SK-N-SH treated with all-trans-retinoic acid at 6 μM for 48 hours (cell line): ENCODE data around the gene FNDC1.

Experiments
- ATAC-seq: fragments of 200-7000 bp; cut with Tn5 transposase; 3 replicates; pipeline ENCODE4 v1.9.1; 2020; ENCODE audit warnings: mild to moderate bottlenecking, moderate library complexity
- ARNTL ChIP-seq: fragments of 450-650 bp; formaldehyde crosslinking; IDR thresholded peaks from 2 replicates; pipeline ENCODE4 v1.5.0; 2020; ENCODE audit warnings: low read depth, mild to moderate bottlenecking, moderate library complexity, borderline replicate concordance
- BACH2 ChIP-seq: fragments of 250-450 bp; sonication (Bioruptor Pico); IDR thresholded peaks from 2 replicates; pipeline ENCODE4 v1.9.0; 2021; ENCODE audit warnings: mild to moderate bottlenecking, borderline replicate concordance
- CSDC2 ChIP-seq: fragments of 250-450 bp; sonication (Bioruptor Pico); IDR thresholded peaks from 2 replicates; pipeline ENCODE4 v1.5.0; 2020; ENCODE audit warnings: mild to moderate bottlenecking, moderate library complexity
- ESRRG ChIP-seq: fragments of 250-450 bp; sonication (Bioruptor Pico); IDR thresholded peaks from 2 replicates; pipeline ENCODE4 v1.6.1; 2021; ENCODE audit warnings: mild to moderate bottlenecking
- GLIS3 ChIP-seq: fragments of 250-450 bp; sonication (Bioruptor Pico); IDR thresholded peaks from 2 replicates; pipeline ENCODE4 v1.5.0; 2020; ENCODE audit warnings: mild to moderate bottlenecking, moderate library complexity
- PPARA ChIP-seq: fragments of 250-450 bp; sonication (Bioruptor Pico); IDR thresholded peaks from 2 replicates; pipeline ENCODE4 v1.5.0; 2020; ENCODE audit warnings: mild to moderate bottlenecking, borderline replicate concordance
- SNAI2 ChIP-seq: fragments of 250-450 bp; sonication (Bioruptor Pico); IDR thresholded peaks from 2 replicates; pipeline ENCODE4 v1.5.0; 2020; ENCODE audit warnings: mild to moderate bottlenecking, moderate library complexity
- TCF4 ChIP-seq: fragments of 250-450 bp; sonication (Bioruptor Pico); IDR thresholded peaks from 2 replicates; pipeline ENCODE4 v1.8.0; 2021; ENCODE audit warnings: mild to moderate bottlenecking, moderate library complexity, borderline replicate concordance
- TOX ChIP-seq: fragments of 250-450 bp; sonication (Bioruptor Pico); IDR thresholded peaks from 2 replicates; pipeline ENCODE4 v1.8.0; 2021; ENCODE audit warnings: mild to moderate bottlenecking, moderate library complexity, borderline replicate concordance
- ZC3H10 ChIP-seq: fragments of 250-450 bp; sonication (Bioruptor Pico); IDR thresholded peaks from 2 replicates; pipeline ENCODE4 v1.5.1; 2021; ENCODE audit warnings: mild to moderate bottlenecking, moderate library complexity
- ZFP3 ChIP-seq: fragments of 250-450 bp; sonication (Bioruptor Pico); IDR thresholded peaks from 2 replicates; pipeline ENCODE4 v1.5.0; 2020; ENCODE audit warnings: mild to moderate bottlenecking, moderate library complexity
- ZFP30 ChIP-seq: fragments of 450-650 bp; formaldehyde crosslinking; IDR thresholded peaks from 2 replicates; pipeline ENCODE4 v1.5.0; 2022; ENCODE audit warnings: mild to moderate bottlenecking, moderate library complexity
- ZNF565 ChIP-seq: fragments of 450-650 bp; formaldehyde crosslinking; conservative IDR thresholded peaks from 2 replicates; pipeline ENCODE4 v1.5.0; 2020; ENCODE audit warnings: low read depth, mild to moderate bottlenecking, moderate library complexity
- ZNF8 ChIP-seq: fragments of 450-650 bp; formaldehyde crosslinking; IDR thresholded peaks from 2 replicates; pipeline ENCODE4 v1.5.0; 2020; ENCODE audit warnings: mild to moderate bottlenecking, moderate library complexity
- TF ChIP-seq, protein P1 (sequence below): fragments of 250-450 bp; sonication (Bioruptor Pico); IDR thresholded peaks from 2 replicates; pipeline ENCODE4 v1.5.1; 2020; ENCODE audit warnings: low read depth, mild to moderate bottlenecking, moderate library complexity
- TF ChIP-seq, protein P2 (sequence below): fragments of 250-450 bp; sonication (Bioruptor Pico); IDR thresholded peaks from 2 replicates; pipeline ENCODE4 v1.5.1; 2021; ENCODE audit warnings: mild to moderate bottlenecking, moderate library complexity
- TF ChIP-seq, protein P3 (sequence below): fragments of 250-450 bp; sonication (Bioruptor Pico); IDR thresholded peaks from 2 replicates; pipeline ENCODE4 v1.5.0; 2020; ENCODE audit warnings: mild to moderate bottlenecking, moderate library complexity
- TF ChIP-seq, protein P4 (sequence below): fragments of 250-450 bp; sonication (Bioruptor Pico); IDR thresholded peaks from 2 replicates; pipeline ENCODE4 v1.8.0; 2021; ENCODE audit warnings: low read depth, mild to moderate bottlenecking, moderate library complexity, borderline replicate concordance

The FNDC1 gene

DNA sequence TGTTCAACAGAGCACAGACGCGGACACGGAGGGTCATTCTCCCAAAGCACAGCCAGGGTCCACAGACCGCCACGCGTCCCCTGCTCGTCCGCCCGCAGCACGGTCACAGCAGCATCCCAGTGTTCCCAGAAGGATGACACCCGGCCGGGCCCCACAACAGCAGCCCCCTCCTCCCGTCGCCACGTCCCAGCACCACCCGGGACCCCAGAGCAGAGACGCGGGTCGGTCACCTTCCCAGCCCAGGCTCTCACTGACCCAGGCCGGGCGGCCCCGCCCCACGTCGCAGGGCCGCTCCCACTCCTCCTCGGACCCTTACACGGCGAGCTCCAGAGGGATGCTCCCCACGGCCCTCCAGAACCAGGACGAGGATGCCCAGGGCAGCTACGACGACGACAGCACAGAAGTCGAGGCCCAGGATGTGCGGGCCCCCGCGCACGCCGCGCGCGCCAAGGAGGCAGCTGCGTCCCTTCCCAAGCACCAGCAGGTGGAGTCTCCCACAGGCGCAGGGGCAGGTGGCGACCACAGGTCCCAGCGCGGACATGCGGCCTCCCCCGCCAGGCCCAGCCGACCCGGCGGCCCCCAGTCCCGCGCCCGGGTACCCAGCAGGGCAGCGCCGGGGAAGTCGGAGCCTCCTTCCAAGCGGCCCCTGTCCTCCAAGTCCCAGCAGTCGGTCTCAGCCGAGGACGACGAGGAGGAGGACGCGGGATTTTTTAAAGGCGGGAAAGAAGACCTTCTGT lies 64.3 kb downstream of the FNDC1 start (continued):
- TF ChIP-seq ZNF565 (CRISPR knock-in tag): no peak
- TF ChIP-seq ZC3H10 (CRISPR knock-in tag): no peak
- TF ChIP-seq GLIS3 (CRISPR knock-in tag): no peak
- TF ChIP-seq, protein P1, sequence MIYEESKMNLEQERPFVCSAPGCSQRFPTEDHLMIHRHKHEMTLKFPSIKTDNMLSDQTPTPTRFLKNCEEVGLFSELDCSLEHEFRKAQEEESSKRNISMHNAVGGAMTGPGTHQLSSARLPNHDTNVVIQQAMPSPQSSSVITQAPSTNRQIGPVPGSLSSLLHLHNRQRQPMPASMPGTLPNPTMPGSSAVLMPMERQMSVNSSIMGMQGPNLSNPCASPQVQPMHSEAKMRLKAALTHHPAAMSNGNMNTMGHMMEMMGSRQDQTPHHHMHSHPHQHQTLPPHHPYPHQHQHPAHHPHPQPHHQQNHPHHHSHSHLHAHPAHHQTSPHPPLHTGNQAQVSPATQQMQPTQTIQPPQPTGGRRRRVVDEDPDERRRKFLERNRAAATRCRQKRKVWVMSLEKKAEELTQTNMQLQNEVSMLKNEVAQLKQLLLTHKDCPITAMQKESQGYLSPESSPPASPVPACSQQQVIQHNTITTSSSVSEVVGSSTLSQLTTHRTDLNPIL: no peak
- no peak for TF ChIP-seq TOX

DNA sequence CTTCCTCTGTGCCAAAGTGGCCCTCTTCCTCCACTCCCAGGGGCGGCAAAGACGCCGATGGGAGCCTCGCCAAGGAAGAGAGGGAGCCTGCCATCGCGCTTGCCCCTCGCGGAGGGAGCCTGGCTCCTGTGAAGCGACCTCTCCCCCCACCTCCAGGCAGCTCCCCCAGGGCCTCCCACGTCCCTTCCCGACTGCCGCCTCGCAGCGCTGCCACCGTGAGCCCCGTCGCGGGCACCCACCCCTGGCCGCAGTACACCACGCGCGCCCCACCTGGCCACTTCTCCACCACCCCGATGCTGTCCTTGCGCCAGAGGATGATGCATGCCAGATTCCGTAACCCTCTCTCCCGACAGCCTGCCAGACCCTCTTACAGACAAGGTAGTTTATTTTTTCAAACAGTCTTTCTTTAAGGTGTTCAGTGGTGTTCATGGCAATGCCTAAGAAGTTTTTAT lies 64.9 kb downstream of the FNDC1 start:
- ATAC-seq: no peak
- TF ChIP-seq, protein P2, sequence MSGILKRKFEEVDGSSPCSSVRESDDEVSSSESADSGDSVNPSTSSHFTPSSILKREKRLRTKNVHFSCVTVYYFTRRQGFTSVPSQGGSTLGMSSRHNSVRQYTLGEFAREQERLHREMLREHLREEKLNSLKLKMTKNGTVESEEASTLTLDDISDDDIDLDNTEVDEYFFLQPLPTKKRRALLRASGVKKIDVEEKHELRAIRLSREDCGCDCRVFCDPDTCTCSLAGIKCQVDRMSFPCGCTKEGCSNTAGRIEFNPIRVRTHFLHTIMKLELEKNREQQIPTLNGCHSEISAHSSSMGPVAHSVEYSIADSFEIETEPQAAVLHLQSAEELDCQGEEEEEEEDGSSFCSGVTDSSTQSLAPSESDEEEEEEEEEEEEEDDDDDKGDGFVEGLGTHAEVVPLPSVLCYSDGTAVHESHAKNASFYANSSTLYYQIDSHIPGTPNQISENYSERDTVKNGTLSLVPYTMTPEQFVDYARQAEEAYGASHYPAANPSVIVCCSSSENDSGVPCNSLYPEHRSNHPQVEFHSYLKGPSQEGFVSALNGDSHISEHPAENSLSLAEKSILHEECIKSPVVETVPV (CRISPR knock-in tag): no peak
- TF ChIP-seq GLIS3 (CRISPR knock-in tag) (no peak), ZFP3 (CRISPR knock-in tag) (no peak), TCF4 (CRISPR knock-in tag) (no peak), PPARA (no peak), ARNTL (CRISPR knock-in tag) (no peak)
- TF ChIP-seq, protein P3, sequence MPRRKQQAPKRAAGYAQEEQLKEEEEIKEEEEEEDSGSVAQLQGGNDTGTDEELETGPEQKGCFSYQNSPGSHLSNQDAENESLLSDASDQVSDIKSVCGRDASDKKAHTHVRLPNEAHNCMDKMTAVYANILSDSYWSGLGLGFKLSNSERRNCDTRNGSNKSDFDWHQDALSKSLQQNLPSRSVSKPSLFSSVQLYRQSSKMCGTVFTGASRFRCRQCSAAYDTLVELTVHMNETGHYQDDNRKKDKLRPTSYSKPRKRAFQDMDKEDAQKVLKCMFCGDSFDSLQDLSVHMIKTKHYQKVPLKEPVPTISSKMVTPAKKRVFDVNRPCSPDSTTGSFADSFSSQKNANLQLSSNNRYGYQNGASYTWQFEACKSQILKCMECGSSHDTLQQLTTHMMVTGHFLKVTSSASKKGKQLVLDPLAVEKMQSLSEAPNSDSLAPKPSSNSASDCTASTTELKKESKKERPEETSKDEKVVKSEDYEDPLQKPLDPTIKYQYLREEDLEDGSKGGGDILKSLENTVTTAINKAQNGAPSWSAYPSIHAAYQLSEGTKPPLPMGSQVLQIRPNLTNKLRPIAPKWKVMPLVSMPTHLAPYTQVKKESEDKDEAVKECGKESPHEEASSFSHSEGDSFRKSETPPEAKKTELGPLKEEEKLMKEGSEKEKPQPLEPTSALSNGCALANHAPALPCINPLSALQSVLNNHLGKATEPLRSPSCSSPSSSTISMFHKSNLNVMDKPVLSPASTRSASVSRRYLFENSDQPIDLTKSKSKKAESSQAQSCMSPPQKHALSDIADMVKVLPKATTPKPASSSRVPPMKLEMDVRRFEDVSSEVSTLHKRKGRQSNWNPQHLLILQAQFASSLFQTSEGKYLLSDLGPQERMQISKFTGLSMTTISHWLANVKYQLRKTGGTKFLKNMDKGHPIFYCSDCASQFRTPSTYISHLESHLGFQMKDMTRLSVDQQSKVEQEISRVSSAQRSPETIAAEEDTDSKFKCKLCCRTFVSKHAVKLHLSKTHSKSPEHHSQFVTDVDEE (CRISPR knock-in tag): no peak

DNA sequence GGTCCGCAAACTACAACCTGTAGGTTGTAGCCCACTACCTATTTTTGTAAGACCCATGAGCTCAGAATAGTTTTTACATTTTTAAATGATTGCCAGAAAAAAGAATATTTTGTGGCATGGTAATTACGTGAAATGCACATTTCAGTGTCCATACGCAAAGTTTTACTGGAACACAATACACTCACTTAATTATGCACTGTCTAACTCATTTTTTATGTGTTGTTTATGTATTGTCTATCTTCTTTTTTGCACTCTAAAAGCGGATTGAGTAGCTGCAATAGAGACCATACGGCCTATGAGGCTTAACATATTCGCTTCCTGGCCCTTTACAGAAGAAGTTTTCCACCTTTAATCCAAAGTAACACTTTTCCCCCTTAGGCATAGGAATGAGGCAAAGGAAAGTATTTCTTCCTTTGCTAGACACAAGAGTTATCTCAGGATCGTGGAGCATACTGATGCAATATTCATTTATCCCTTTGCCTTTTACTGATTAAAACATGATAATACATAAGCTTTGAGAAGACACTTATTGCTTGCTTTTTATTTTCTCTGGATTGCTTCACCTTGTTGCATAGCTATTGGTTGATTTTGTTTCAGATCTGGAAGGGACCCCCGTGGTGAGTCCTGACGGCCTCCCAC lies 69.8 kb downstream of the FNDC1 start:
- no peak for ATAC-seq
- no peak for TF ChIP-seq ESRRG (CRISPR knock-in tag)
- no peak for TF ChIP-seq ARNTL (CRISPR knock-in tag)
- TF ChIP-seq PPARA: no peak
- TF ChIP-seq ZNF8: no peak
- TF ChIP-seq, protein P2 (CRISPR knock-in tag): no peak
- TF ChIP-seq, protein P3 (CRISPR knock-in tag): no peak
- TF ChIP-seq ZFP30 (CRISPR knock-in tag): no peak
- TF ChIP-seq, protein P4, sequence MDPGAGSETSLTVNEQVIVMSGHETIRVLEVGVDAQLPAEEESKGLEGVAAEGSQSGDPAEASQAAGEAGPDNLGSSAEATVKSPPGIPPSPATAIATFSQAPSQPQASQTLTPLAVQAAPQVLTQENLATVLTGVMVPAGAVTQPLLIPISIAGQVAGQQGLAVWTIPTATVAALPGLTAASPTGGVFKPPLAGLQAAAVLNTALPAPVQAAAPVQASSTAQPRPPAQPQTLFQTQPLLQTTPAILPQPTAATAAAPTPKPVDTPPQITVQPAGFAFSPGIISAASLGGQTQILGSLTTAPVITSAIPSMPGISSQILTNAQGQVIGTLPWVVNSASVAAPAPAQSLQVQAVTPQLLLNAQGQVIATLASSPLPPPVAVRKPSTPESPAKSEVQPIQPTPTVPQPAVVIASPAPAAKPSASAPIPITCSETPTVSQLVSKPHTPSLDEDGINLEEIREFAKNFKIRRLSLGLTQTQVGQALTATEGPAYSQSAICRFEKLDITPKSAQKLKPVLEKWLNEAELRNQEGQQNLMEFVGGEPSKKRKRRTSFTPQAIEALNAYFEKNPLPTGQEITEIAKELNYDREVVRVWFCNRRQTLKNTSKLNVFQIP (CRISPR knock-in tag): no peak
- no peak for TF ChIP-seq BACH2 (CRISPR knock-in tag)
- no peak for TF ChIP-seq SNAI2
- TF ChIP-seq CSDC2 (CRISPR knock-in tag): no peak
- TF ChIP-seq, protein P1: no peak
